ENCODE measurements around the gene TMEM176B. TPM values are rescaled to one million over a fixed set of nuclear protein-coding genes. Genes with fewer than 3 reads are reported as not detected.
"Not testable (repeated sequence)": the region's sequence is repeated elsewhere in the genome, so short reads cannot be mapped to it uniquely, and the experiment has no call there.

TMEM176B gene
- total RNA-seq, 1 experiment from 2014 or later = not detected

DNA sequence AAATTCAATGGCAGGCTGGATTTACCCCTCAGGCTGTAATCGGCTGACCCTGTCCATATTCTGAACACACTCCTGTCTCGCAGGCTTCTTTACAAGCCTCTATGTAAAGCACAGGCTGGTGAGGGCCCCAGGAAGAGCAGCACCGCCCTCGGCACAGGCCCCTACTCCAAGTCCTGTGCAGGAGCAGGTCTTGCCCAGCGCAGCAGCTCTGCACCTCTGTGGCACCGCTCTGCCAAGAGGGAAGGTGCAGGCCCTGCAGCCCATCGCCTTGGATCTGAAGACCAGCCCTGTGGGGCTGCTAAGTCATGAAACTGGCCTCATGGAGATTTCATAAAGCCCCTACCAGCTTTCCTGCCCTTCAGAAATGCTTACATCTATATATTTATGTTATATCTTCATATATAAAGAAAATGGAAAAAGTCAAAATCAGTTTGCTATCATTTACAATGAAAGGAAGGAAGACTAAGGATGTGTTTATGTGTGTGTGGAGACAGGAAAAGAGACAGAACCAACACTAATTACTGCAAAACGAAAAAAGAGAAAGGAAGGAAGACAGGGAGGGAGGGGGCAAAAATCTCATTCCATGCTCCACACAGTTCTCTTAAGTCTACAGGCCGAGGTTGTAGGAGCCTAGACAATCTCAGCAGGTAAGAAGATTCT lies 9.6 kb downstream of the TMEM176B start:
- no peak for DNase-seq (ENCODE audit: low read depth)

- no peak for DNase-seq (ENCODE audit: low read depth)
Measured at GRCh38 chr7:150788474-150789269, 11.5 kb downstream of the TMEM176B start.

- DNase-seq (ENCODE audit: low read depth) = no peak
Measured at GRCh38 chr7:150787321-150788281, 12.6 kb downstream of the TMEM176B start.

- no peak for DNase-seq (ENCODE audit: low read depth)
Measured at GRCh38 chr7:150784954-150785353, 15.2 kb downstream of the TMEM176B start.

DNA sequence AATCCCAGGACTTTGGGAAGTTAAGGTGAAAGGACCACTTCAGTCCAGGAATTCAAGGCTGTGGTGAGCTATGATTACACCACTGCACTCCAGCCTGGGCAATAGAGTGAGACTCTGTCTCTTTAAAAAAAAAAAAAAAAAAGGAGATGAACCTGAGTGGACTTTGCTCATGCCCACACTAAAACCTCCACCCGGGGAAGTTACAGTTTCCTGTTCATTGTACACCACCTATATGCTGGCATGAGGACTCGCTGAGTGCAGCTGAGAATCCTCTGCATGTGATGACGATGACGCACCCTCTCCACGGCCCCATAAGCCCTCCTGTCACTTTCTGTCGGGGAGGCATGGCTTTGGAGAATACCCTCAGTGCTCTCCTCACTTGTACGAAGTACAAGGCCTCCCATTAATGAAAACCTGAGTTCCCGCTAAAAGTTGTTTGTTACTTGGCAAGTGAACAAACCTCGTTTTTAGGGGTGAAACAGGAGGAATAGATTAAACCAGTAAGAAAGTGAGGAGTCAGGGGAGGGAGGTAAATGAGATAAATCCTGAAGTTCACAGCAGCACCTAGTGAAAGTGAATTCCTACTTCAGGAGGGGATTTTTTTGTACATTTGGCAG lies 15.9 kb downstream of the TMEM176B start:
- DNase-seq (ENCODE audit: low read depth) = no peak

DNA sequence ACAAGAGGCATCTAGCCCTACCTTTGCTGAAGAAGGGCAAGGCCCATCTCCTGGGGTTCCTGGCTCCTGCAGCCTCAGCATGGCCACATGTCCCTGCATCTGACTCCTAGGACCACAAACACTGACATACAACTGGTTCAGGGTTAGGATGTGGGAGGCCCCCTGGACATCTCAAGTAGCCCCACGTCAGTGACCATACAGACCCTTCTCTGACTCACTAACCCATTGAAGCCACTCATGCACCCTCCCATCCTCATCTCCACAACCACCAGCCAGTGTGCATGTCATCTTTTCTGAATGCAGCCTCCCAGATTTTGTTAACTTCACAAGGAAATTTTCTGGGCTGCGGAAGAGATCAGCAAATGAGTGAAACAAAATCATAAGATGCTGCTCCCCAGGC lies 18.2 kb downstream of the TMEM176B start:
- no peak for DNase-seq (ENCODE audit: low read depth)

- no peak for DNase-seq (ENCODE audit: low read depth)
Measured at GRCh38 chr7:150781103-150781502, 19.1 kb downstream of the TMEM176B start.

DNA sequence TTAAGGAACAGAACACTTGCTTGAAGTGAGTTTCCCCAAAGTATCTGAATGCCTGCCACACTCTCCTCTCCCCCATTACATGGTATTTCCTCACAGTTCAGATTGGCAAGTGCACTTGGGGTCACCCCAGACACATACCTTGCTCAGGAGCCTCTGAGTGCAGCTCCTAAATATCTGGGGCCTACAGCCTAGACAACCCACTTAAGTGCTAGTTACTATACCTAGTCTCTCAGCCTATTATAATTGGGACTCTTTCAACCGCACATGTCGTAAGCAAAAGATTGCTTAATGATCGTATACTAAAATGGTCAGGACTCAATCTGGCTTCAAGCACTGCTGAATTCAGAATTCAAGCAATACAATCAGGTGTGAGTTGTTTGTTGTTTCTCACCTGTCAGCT lies 19.9 kb downstream of the TMEM176B start:
- no peak for DNase-seq (ENCODE audit: low read depth)

- peak; percentile 61 for DNase-seq (ENCODE audit: low read depth)
Measured at GRCh38 chr7:150778738-150779301, 21.3 kb downstream of the TMEM176B start.

DNA sequence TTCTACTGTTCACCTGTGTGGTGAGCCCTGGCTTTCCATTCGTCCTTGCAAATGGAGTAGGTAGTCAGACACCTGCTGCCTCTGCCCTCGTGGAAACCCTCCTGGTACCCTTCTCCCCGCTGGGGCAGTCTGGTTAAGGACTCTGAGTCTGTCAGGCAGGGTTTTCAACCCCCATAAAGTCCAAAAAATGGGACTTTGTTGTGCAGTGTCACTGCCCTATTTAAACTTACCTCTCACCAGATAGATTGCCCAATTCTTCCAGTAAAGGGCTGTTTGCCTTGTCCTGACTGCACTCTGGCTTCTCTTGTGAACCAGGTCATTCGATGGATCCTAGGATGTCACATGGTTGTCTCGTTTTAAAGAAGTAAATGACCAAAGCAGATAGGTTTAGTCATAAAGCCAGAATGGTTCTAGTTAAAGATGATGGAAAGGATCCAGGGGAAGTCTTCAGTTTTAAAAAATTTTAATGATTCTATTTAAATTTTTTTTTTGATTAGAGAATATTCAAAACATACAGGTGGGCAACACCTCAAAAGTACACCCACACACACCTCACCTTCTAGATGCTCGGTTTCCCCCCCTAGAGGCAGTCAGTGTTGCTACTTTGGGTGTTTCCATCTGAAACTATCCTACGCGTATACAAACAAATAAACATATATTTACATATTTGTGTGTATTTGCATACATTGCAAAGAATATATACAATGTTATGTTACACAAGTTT lies 22.0 kb downstream of the TMEM176B start:
- no peak for DNase-seq (ENCODE audit: low read depth)

- DNase-seq (ENCODE audit: low read depth) = not testable (repeated sequence)
Measured at GRCh38 chr7:150774131-150774530, 26.0 kb downstream of the TMEM176B start.

DNA sequence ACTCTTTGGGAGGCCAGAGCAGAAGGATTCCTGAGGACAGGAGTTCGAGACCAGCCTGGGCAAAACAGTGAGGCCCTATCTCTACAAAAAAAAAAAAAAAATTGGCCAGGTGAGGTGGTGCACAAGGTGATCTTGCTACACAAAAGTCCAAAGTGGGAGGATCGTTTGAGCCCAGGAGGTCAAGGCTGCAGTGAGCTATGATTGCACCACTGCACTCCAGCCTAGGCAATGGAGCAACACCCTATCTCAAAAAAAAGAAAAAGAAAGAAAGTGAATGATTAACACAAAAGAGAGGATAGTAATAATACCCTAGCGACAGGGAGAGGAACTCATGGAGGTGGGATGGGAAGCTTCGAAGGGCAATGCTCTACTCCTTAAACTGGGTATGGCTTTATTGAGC lies 30.4 kb downstream of the TMEM176B start:
- DNase-seq (ENCODE audit: low read depth) = no peak

GRCh38 chr7:150766334-150766709 lies 33.8 kb downstream of the TMEM176B start:
- DNase-seq (ENCODE audit: low read depth) = no peak

- no peak for DNase-seq (ENCODE audit: low read depth)
Measured at GRCh38 chr7:150759479-150759878, 40.7 kb downstream of the TMEM176B start.

- DNase-seq (ENCODE audit: low read depth) = peak; percentile 13
Measured at GRCh38 chr7:150756858-150757257, 43.3 kb downstream of the TMEM176B start.

DNA sequence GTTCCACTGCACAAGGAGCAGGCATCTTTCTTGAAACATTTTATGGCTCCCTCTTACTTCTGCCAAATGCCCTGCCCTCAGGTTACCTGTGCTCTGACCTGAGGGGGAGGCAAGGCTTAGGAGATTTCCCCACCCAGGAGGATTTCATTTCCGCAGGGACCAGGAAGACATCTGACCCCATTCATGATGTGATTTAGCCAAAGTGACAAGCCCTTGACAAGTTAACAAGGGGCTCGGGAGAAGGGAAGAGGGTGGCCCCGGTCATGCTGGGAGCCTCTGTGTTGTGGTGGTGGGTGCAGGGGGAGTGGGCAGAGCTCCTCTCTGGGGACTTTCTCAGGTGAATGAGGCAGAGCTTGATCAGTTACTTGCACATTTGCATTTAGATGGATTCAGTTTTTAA lies 44.0 kb downstream of the TMEM176B start:
- no peak for DNase-seq (ENCODE audit: low read depth)

GRCh38 chr7:150755473-150756099 lies 44.6 kb downstream of the TMEM176B start:
- peak; percentile 13 for DNase-seq (ENCODE audit: low read depth)

DNA sequence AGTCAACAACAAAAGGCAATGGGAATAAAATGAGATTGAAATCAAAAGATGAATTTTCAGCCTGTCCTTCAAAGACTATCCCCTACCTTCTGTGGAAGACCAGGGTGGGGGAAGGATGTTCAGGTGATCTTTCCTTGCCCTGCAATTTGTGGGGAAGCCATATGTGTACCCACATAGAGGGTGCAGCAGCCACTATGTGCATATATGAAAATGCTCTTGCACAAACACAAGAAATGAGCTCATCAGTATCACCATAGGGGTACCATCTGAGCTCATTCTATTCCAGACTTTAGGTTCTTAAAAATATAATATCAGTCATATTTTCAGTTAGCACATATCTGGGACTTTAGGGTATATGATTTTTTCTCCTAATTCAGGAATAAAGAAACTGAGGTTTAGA lies 45.2 kb downstream of the TMEM176B start:
- no peak for DNase-seq (ENCODE audit: low read depth)

GRCh38 chr7:150753826-150754603 lies 46.1 kb downstream of the TMEM176B start:
- DNase-seq (ENCODE audit: low read depth) = peak; percentile 11
